GM13976 (cell line): Measurements from ENCODE around the gene SPAG17.

ENCODE experiments used
- DNase-seq: peaks from one replicate; pipeline ENCODE4 v3.0.0; 2012; ENCODE audit warnings: low spot score
- in situ Hi-C: fragments of 300-500 bp; cut with MboI; formaldehyde crosslinking; loops from one replicate; pipeline ENCODE4 v1.12.0; 2022; ENCODE audit warnings: low sequenced_read_pairs, mixed read lengths, inconsistent platforms; ENCODE audit not compliant: unreplicated experiment
- TF ChIP-seq, protein P1 (sequence below): IDR thresholded peaks from 2 replicates; pipeline ENCODE4 v1.5.1; 2012; ENCODE audit warnings: borderline replicate concordance, mild to moderate bottlenecking; ENCODE audit not compliant: insufficient read depth; ENCODE audit errors: extremely low read depth, missing control alignments, control extremely low read depth

SPAG17 gene

DNA sequence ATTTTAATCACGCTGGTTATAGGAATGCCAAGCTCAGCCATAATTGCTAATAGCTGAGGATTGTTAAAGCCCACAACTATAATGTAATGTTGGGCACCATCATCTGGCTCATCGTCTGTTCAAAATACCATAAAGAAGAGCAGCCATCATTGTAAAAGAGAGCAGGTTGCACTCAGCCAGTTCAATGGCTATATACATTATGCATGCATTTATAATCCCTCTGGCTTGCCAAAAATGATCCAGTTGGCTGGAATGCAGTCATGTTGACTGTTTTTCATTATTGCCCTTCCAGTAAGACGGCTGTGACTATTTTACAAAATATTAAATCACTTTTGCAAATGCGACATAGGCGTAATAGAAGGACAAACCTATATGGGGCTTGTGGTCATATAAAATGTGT is 85.3 kb downstream of the SPAG17 start:
- in situ Hi-C loops = no loop called here
- DNase-seq = no peak
- TF ChIP-seq, protein P1, sequence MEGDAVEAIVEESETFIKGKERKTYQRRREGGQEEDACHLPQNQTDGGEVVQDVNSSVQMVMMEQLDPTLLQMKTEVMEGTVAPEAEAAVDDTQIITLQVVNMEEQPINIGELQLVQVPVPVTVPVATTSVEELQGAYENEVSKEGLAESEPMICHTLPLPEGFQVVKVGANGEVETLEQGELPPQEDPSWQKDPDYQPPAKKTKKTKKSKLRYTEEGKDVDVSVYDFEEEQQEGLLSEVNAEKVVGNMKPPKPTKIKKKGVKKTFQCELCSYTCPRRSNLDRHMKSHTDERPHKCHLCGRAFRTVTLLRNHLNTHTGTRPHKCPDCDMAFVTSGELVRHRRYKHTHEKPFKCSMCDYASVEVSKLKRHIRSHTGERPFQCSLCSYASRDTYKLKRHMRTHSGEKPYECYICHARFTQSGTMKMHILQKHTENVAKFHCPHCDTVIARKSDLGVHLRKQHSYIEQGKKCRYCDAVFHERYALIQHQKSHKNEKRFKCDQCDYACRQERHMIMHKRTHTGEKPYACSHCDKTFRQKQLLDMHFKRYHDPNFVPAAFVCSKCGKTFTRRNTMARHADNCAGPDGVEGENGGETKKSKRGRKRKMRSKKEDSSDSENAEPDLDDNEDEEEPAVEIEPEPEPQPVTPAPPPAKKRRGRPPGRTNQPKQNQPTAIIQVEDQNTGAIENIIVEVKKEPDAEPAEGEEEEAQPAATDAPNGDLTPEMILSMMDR = no peak

DNA sequence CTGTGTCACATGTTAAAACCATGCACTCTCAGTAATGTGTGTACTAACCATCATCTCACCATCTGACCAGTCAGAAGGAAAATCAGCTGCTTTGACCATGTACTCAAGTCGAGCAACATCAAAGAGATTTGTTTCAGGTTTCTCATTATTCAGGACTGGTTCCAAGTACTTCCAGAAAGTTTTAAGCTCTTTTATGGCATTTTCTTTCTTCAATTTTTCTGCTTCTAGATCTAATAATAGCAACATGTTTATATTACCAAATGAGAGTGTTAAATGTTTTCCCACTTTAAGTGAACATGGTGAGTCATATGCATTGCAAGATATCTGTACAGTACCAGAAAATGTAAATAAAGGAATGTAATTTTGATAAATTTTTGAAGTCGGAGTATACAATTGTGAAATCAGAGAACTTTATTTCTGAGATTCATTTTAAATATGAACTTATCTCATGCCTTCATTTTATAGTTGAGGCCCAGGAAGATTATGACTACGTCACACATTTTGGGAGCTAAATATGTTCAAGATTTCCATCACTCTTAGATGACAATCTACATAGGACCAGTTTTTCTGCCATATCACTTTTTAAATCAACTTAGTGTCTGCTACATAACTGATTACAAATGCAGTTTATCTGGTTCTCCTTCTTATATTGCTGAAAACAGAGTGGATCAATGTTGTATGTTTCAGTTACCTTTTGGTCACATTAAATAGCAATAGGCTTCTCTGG is 87.2 kb downstream of the SPAG17 start:
- TF ChIP-seq, protein P1 = no peak
- DNase-seq = no peak
- in situ Hi-C loops = no loop called here

DNA sequence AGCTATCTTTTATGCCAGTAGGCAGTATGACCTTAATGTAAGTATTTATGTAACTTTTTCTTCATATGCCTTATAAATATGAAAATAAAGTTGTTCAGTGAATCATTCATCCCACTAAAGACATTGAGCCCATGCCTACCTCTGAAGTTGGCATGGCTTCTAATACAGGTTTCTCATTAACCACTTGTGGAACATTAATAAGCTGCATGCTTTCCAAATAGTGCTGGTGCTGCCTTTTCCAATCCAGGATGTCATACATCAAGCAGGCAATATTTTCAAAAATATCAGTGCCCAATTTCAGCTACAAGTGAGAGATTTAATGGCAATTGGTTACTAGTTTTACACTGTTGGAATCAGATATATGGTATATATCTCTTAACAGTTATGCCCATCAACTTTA is 92.0 kb downstream of the SPAG17 start:
- in situ Hi-C loops = no loop called here
- DNase-seq = no peak
- TF ChIP-seq, protein P1 = no peak

DNA sequence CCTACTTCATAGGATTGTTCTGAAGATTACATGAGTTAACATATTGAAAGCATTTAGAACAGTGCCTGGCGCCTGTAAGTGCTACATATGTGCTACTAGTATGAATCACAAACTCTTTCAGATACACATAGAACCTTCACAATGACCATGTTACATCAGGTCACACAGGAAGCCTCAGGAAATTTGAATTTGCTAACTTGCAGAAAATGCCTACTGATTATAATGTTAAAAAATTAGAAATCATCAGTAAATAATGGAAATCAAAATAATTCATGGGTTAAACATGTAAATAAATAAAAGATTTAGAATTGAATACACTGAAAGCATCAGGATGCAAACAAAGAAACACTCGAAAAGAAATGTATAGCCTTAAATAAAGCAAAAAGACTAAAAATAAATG is 94.9 kb downstream of the SPAG17 start:
- TF ChIP-seq, protein P1 = no peak
- in situ Hi-C loops = no loop called here
- no peak for DNase-seq

GRCh38 chr1:118085365-118085764 is 99.7 kb downstream of the SPAG17 start:
- in situ Hi-C loops = no loop called here
- TF ChIP-seq, protein P1 = no peak
- no peak for DNase-seq

- DNase-seq = no peak
- in situ Hi-C loops = no loop called here
- TF ChIP-seq, protein P1 = no peak
Observed at GRCh38 chr1:118084400-118084799, 100.6 kb downstream of the SPAG17 start.
